ES-I3 (cell line): Measurements from ENCODE around the gene ASXL3.

Experiments used
- H3K36me3 ChIP-seq: 2 replicates; pipeline ENCODE4 v1.6.1; 2013; ENCODE audit warnings: mild to moderate bottlenecking, low read length, control low read depth, moderate library complexity; ENCODE audit not compliant: insufficient read depth
- H3K4me1 ChIP-seq: 2 replicates; pipeline ENCODE4 v1.6.1; 2013; ENCODE audit warnings: mild to moderate bottlenecking, control low read depth, low read length; ENCODE audit not compliant: insufficient read depth
- H3K9ac ChIP-seq: 2 replicates; pipeline ENCODE4 v1.6.1; 2013; ENCODE audit warnings: low read depth, mild to moderate bottlenecking, low read length, moderate library complexity
- H3K9me3 ChIP-seq: 2 replicates; pipeline ENCODE4 v1.6.1; 2013; ENCODE audit warnings: mild to moderate bottlenecking, low read length, moderate library complexity; ENCODE audit not compliant: control insufficient read depth, insufficient read depth

Gene ASXL3

GRCh38 chr18:33575451-33575850 lies 2.6 kb upstream of the ASXL3 start:
- H3K9me3 ChIP-seq = no peaks in the 10 kb centered on the region
- no peaks in the 10 kb centered on the region for H3K36me3 ChIP-seq
- peaks cover 4% of the 10 kb centered on the region; the same call in 1 of the 2 replicates for H3K4me1 ChIP-seq
- no peak overlapping the region for H3K9ac ChIP-seq

GRCh38 chr18:33576999-33577646 lies 896 bp upstream of the ASXL3 start:
- Histone ChIP-seq H3K36me3 (no peaks in the 10 kb centered on the region), H3K9me3 (no peaks in the 10 kb centered on the region), H3K9ac (peak overlapping the region; percentile 91; the same call in 1 of the 2 replicates), H3K4me1 (peaks cover 11% of the 10 kb centered on the region; the same call in 1 of the 2 replicates)

- H3K4me1 ChIP-seq = peaks cover 12% of the 10 kb centered on the region; the same call in 1 of the 2 replicates
- peak overlapping the region; percentile 62; the same call in 1 of the 2 replicates for H3K9ac ChIP-seq
- no peaks in the 10 kb centered on the region for H3K9me3 ChIP-seq
- H3K36me3 ChIP-seq = no peaks in the 10 kb centered on the region
Measured at GRCh38 chr18:33578518-33579348, 714 bp downstream of the ASXL3 start.

GRCh38 chr18:33579349-33580215 lies 1.6 kb downstream of the ASXL3 start:
- Histone ChIP-seq H3K9ac (peak overlapping the region; percentile 62; the same call in 1 of the 2 replicates), H3K9me3 (no peaks in the 10 kb centered on the region), H3K4me1 (peaks cover 12% of the 10 kb centered on the region; the same call in 1 of the 2 replicates), H3K36me3 (no peaks in the 10 kb centered on the region)

- no peak overlapping the region for H3K9ac ChIP-seq
- H3K9me3 ChIP-seq = no peaks in the 10 kb centered on the region
- peaks cover 16% of the 10 kb centered on the region; the same call in 1 of the 2 replicates for H3K4me1 ChIP-seq
- no peaks in the 10 kb centered on the region for H3K36me3 ChIP-seq
Measured at GRCh38 chr18:33580546-33580945, 2.5 kb downstream of the ASXL3 start.

- H3K9me3 ChIP-seq = no peaks in the 10 kb centered on the region
- H3K36me3 ChIP-seq = no peaks in the 10 kb centered on the region
- no peak overlapping the region for H3K9ac ChIP-seq
- H3K4me1 ChIP-seq = peaks cover 14% of the 10 kb centered on the region; the same call in 1 of the 2 replicates
Measured at GRCh38 chr18:33581856-33582255, 3.8 kb downstream of the ASXL3 start.

GRCh38 chr18:33583901-33584300 lies 5.9 kb downstream of the ASXL3 start:
- Histone ChIP-seq H3K9ac (no peak overlapping the region), H3K36me3 (no peaks in the 10 kb centered on the region), H3K9me3 (no peaks in the 10 kb centered on the region; the same call in 1 of the 2 replicates), H3K4me1 (peaks cover 14% of the 10 kb centered on the region; the same call in 1 of the 2 replicates)

GRCh38 chr18:33584548-33585430 lies 6.8 kb downstream of the ASXL3 start:
- H3K36me3 ChIP-seq = no peaks in the 10 kb centered on the region
- peaks cover 14% of the 10 kb centered on the region; the same call in 1 of the 2 replicates for H3K4me1 ChIP-seq
- no peak overlapping the region for H3K9ac ChIP-seq
- no peaks in the 10 kb centered on the region; the same call in 1 of the 2 replicates for H3K9me3 ChIP-seq

GRCh38 chr18:33585431-33585775 lies 7.4 kb downstream of the ASXL3 start:
- Histone ChIP-seq H3K36me3 (no peaks in the 10 kb centered on the region), H3K9ac (no peak overlapping the region), H3K9me3 (no peaks in the 10 kb centered on the region; the same call in 1 of the 2 replicates), H3K4me1 (peaks cover 14% of the 10 kb centered on the region; the same call in 1 of the 2 replicates)

GRCh38 chr18:33588361-33588760 lies 10.3 kb downstream of the ASXL3 start:
- Histone ChIP-seq H3K9me3 (no peaks in the 10 kb centered on the region; the same call in 1 of the 2 replicates), H3K4me1 (peaks cover 7% of the 10 kb centered on the region; the same call in 1 of the 2 replicates), H3K36me3 (no peaks in the 10 kb centered on the region), H3K9ac (no peak overlapping the region)

- H3K36me3 ChIP-seq = no peaks in the 10 kb centered on the region
- H3K9ac ChIP-seq = no peak overlapping the region
- H3K4me1 ChIP-seq = no peaks in the 10 kb centered on the region; the same call in 1 of the 2 replicates
- no peaks in the 10 kb centered on the region for H3K9me3 ChIP-seq
Measured at GRCh38 chr18:33593261-33593660, 15.2 kb downstream of the ASXL3 start.

- no peaks in the 10 kb centered on the region for H3K36me3 ChIP-seq
- H3K9ac ChIP-seq = no peak overlapping the region
- H3K9me3 ChIP-seq = no peaks in the 10 kb centered on the region
- H3K4me1 ChIP-seq = no peaks in the 10 kb centered on the region; the same call in 1 of the 2 replicates
Measured at GRCh38 chr18:33594799-33595198, 16.8 kb downstream of the ASXL3 start.

GRCh38 chr18:33596178-33596854 lies 18.3 kb downstream of the ASXL3 start:
- H3K9me3 ChIP-seq = no peaks in the 10 kb centered on the region
- no peak overlapping the region for H3K9ac ChIP-seq
- no peaks in the 10 kb centered on the region for H3K36me3 ChIP-seq
- peaks cover 6% of the 10 kb centered on the region; the same call in 1 of the 2 replicates for H3K4me1 ChIP-seq
